ENCODE measurements around the gene KCNQ1. TPM values are rescaled to one million over a fixed set of nuclear protein-coding genes. Genes with fewer than 3 reads are reported as not detected.

The KCNQ1 gene
- total and polyA plus RNA-seq, 12 donors: 11.0 to 447 (median 320) TPM

GRCh38 chr11:2662024-2662312 lies 217.2 kb downstream of the KCNQ1 start:
- H3K9me3 ChIP-seq (replicated peaks in 1 of 3): no peaks in the 10 kb centered on the region
- intact Hi-C loops (cut with DNase I): no loop called here
- WGBS, 4 donors: 96 to 100% (median 98%) methylated on average over 2 to 5 of the region's 5 CpGs
- H3K4me3 ChIP-seq: no peak overlapping the region
- DNase-seq: peak in 1 of 7 donors; percentile 42
- no peaks in the 10 kb centered on the region for H3K27me3 ChIP-seq
- H3K36me3 ChIP-seq (replicated peaks in 1 of 2): peaks cover 0 to 8% of the 10 kb centered on the region in 2 donors
- H3K4me1 ChIP-seq (replicated peaks in 1 of 2): peaks cover 0 to 28% of the 10 kb centered on the region in 2 donors
- H3K27ac ChIP-seq: peak overlapping the region in 2 of 5 donors; percentile 27 to 56
- TF ChIP-seq POLR2A (IDR thresholded peaks at IDR 0.05): no peak
- TF ChIP-seq, protein P1, sequence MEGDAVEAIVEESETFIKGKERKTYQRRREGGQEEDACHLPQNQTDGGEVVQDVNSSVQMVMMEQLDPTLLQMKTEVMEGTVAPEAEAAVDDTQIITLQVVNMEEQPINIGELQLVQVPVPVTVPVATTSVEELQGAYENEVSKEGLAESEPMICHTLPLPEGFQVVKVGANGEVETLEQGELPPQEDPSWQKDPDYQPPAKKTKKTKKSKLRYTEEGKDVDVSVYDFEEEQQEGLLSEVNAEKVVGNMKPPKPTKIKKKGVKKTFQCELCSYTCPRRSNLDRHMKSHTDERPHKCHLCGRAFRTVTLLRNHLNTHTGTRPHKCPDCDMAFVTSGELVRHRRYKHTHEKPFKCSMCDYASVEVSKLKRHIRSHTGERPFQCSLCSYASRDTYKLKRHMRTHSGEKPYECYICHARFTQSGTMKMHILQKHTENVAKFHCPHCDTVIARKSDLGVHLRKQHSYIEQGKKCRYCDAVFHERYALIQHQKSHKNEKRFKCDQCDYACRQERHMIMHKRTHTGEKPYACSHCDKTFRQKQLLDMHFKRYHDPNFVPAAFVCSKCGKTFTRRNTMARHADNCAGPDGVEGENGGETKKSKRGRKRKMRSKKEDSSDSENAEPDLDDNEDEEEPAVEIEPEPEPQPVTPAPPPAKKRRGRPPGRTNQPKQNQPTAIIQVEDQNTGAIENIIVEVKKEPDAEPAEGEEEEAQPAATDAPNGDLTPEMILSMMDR (IDR thresholded peaks at IDR 0.05): no peak

DNA sequence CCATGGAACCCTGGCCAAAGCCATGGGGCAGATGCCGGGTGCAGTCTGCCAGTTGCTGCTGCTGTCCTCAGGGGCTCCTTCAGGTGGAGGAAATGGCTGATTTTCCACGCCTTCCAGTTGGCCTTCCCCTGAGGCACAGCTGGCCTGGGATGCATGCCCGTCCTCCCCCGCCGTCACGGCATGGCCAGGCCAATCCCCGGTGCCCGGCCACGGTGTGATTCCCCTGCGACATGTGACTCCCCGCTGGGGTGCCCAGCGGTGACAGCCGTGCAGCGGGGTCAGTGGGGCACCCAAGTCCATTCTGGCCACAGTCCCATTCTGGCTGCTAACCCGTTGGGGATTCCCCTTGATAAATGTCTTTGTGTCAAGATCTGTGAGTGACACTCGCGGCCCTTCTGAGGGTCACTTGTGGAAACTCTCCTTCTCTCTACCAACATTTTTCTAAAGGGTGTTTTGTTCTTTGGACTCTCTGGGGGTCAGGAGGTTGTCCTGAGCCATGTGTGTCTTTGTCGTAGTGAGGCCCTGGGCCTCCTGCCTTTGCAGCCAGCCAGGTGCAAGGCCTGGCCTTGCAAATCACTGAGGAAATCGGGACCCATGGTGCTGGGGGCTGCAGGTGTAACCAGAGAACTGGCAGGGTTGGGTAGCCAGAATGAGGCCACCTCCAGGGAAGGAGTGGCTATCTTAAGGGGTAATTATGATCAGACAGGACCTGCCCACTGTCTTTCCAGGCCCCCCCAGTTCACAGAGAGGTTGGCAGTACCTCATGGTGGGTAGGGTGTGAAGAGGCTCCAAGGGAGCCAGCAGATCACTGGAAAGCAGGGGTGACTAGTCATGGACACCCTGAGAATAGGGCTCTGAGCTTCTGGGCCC lies 217.9 kb downstream of the KCNQ1 start:
- TF ChIP-seq POLR2A (IDR thresholded peaks at IDR 0.05): no peak
- TF ChIP-seq, protein P1 (IDR thresholded peaks at IDR 0.05): no peak
- peaks cover 0 to 30% of the 10 kb centered on the region in 2 donors for H3K4me1 ChIP-seq (replicated peaks in 1 of 2)
- H3K27ac ChIP-seq: peak overlapping the region in 2 of 5 donors; percentile 27 to 85
- no peaks in the 10 kb centered on the region for H3K9me3 ChIP-seq (replicated peaks in 1 of 3)
- peak in 1 of 7 donors; percentile 51 for DNase-seq
- intact Hi-C loops (cut with DNase I): no loop called here
- no peaks in the 10 kb centered on the region for H3K27me3 ChIP-seq
- H3K4me3 ChIP-seq: no peak overlapping the region
- 68 to 96% (median 92%) methylated on average over 6 to 19 of the region's 19 CpGs for WGBS, 4 donors
- peaks cover 0 to 8% of the 10 kb centered on the region in 2 donors for H3K36me3 ChIP-seq (replicated peaks in 1 of 2)

DNA sequence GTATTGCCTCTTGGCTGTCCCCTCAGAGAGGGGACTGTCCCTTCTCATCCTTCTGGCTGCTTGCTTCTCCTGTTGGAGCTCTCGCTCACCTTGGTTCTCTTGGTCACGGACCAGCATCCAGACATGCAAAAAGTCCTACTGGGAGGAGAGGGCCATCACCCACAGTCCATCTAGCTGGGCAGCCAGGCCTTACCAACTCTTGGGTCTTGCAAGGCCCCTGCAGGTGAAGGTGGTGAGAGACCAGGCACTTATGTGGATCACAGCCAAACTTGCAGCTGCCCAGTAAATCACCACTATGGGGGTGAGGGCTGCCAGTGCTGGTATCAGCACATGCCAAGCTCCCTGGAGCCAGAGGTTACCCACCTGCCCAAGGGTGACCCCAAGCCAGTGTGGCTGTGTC lies 218.7 kb downstream of the KCNQ1 start:
- no peaks in the 10 kb centered on the region for H3K27me3 ChIP-seq
- TF ChIP-seq, protein P1 (IDR thresholded peaks at IDR 0.05): no peak
- TF ChIP-seq POLR2A (IDR thresholded peaks at IDR 0.05): no peak
- peaks cover 0 to 35% of the 10 kb centered on the region in 2 donors for H3K4me1 ChIP-seq (replicated peaks in 1 of 2)
- intact Hi-C loops (cut with DNase I): no loop called here
- WGBS, 4 donors: 94 to 100% (median 100%) methylated on average over 2 of the region's 2 CpGs
- H3K36me3 ChIP-seq (replicated peaks in 1 of 2): peaks cover 0 to 8% of the 10 kb centered on the region in 2 donors
- peak overlapping the region in 2 of 5 donors; percentile 81 to 85 for H3K27ac ChIP-seq
- peak in 2 of 7 donors; percentile 31 to 50 for DNase-seq
- no peaks in the 10 kb centered on the region for H3K9me3 ChIP-seq (replicated peaks in 1 of 3)
- H3K4me3 ChIP-seq: no peak overlapping the region

GRCh38 chr11:2663915-2664314 lies 219.1 kb downstream of the KCNQ1 start:
- Histone ChIP-seq H3K9me3 (replicated peaks in 1 of 3) (no peaks in the 10 kb centered on the region), H3K27ac (peak overlapping the region in 3 of 5 donors; percentile 41 to 85 (median 81)), H3K27me3 (no peaks in the 10 kb centered on the region), H3K4me3 (no peak overlapping the region), H3K4me1 (replicated peaks in 1 of 2) (peaks cover 0 to 39% of the 10 kb centered on the region in 2 donors), H3K36me3 (replicated peaks in 1 of 2) (peaks cover 0 to 8% of the 10 kb centered on the region in 2 donors)
- TF ChIP-seq, protein P1 (IDR thresholded peaks at IDR 0.05): no peak
- no peak for TF ChIP-seq POLR2A (IDR thresholded peaks at IDR 0.05)
- intact Hi-C loops (cut with DNase I): no loop called here
- peak in 4 of 7 donors; percentile 51 to 57 (median 54) for DNase-seq

Data from adrenal gland (tissue), 12 donors.